HepG2 (cell line): ENCODE results near the gene MORN5. TPM values are rescaled to one million over a fixed set of nuclear protein-coding genes. Genes with fewer than 3 reads are reported as not detected.

Source experiments
- ARID4A ChIP-seq: sonication (generic); formaldehyde crosslinking; IDR thresholded peaks from 2 replicates; pipeline ENCODE4 v1.5.0; 2020; ENCODE audit warnings: mild to moderate bottlenecking, missing genetic modification reagents, borderline replicate concordance
- CEBPB ChIP-seq: IDR thresholded peaks from 2 replicates; pipeline ENCODE4 v1.6.1; 2011; ENCODE audit warnings: low read depth, low read length, improper control_type of control experiment, borderline replicate concordance
- DMAP1 ChIP-seq: IDR thresholded peaks from 2 replicates; pipeline ENCODE4 v1.6.1; 2016
- HBP1 ChIP-seq: IDR thresholded peaks from 2 replicates; pipeline ENCODE4 v1.6.1; 2016; ENCODE audit warnings: low read depth, control low read depth
- HDAC2 ChIP-seq: sonication (generic); formaldehyde crosslinking; IDR thresholded peaks from 2 replicates; pipeline ENCODE4 v1.4.0; 2020; ENCODE audit warnings: missing genetic modification reagents
- HNRNPL ChIP-seq: fragments of 200-400 bp; formaldehyde crosslinking; IDR thresholded peaks from 2 replicates; pipeline ENCODE4 v1.6.1; 2017; ENCODE audit warnings: mild to moderate bottlenecking, low read depth, low read length
- IKZF5 ChIP-seq: IDR thresholded peaks from 2 replicates; pipeline ENCODE4 v1.6.1; 2018; ENCODE audit warnings: missing genetic modification reagents, mild to moderate bottlenecking, missing compliant biosample characterization
- IRF2 ChIP-seq: IDR thresholded peaks from 2 replicates; pipeline ENCODE4 v1.6.1; 2018; ENCODE audit warnings: missing genetic modification reagents, missing compliant biosample characterization
- MED1 ChIP-seq: sonication (generic); formaldehyde crosslinking; IDR thresholded peaks from 2 replicates; pipeline ENCODE4 v1.4.0; 2020; ENCODE audit warnings: missing genetic modification reagents
- NFKBIZ ChIP-seq: IDR thresholded peaks from 2 replicates; pipeline ENCODE4 v1.6.1; 2018; ENCODE audit warnings: missing genetic modification reagents, missing compliant biosample characterization
- PCBP2 ChIP-seq: fragments of 200-400 bp; formaldehyde crosslinking; optimal IDR thresholded peaks from 2 replicates; pipeline ENCODE3; 2018; ENCODE audit warnings: low read length, low read depth; ENCODE audit not compliant: poor library complexity, severe bottlenecking
- RNF2 ChIP-seq: fragments of 450-650 bp; conservative IDR thresholded peaks from 2 replicates; pipeline ENCODE4 v1.6.1; 2016; ENCODE audit warnings: low read depth
- SP1 ChIP-seq, 2 experiments: fragments of 450-650 bp in 1 of 2; sonication (generic) in 1 of 2; formaldehyde crosslinking in 1 of 2; IDR thresholded peaks; 2 replicates each; pipeline versions ENCODE4 v1.4.0 to v1.6.1; 2016 to 2020; ENCODE audit warnings: missing genetic modification reagents in 1 of 2
- SP4 ChIP-seq: sonication (generic); formaldehyde crosslinking; IDR thresholded peaks from 2 replicates; pipeline ENCODE4 v1.8.1; 2023; ENCODE audit warnings: mild to moderate bottlenecking, missing genetic modification reagents
- TERF1 ChIP-seq: sonication (generic); formaldehyde crosslinking; IDR thresholded peaks from 2 replicates; pipeline ENCODE4 v1.8.0; 2022; ENCODE audit warnings: mild to moderate bottlenecking, missing genetic modification reagents, moderate library complexity
- TFDP2 ChIP-seq: sonication (generic); formaldehyde crosslinking; IDR thresholded peaks from 2 replicates; pipeline ENCODE4 v1.4.0; 2020; ENCODE audit warnings: missing genetic modification reagents
- ZNF639 ChIP-seq: conservative IDR thresholded peaks from 2 replicates; pipeline ENCODE4 v1.6.1; 2018; ENCODE audit warnings: missing genetic modification reagents
- ZSCAN9 ChIP-seq: IDR thresholded peaks from 2 replicates; pipeline ENCODE4 v1.6.1; 2016; ENCODE audit warnings: borderline replicate concordance
- polyA plus RNA-seq, 8 experiments: library from polyadenylated mRNA; depleted of rRNA in 3 of 8; stranded (reverse) in 7 of 8; unstranded in 1 of 8; fragments of >200 nt; fragmentation: Illumina TruSeq in 4 of 8; extraction: Trizol in 4 of 8; gene quantifications; 2 replicates each; pipeline versions ENCODE4 v1.2.1 to v1.2.3, GENCODE V29; 2011 to 2016; ENCODE audit warnings: low read depth in 4 of 8, missing spikeins in 1 of 8, mixed read lengths in 1 of 8; ENCODE audit not compliant: insufficient read depth in 1 of 8
- total RNA-seq, 5 experiments: library from RNA; depleted of rRNA; stranded (reverse); fragments of >200 nt; fragmentation: Illumina TruSeq; extraction: Trizol; gene quantifications; 2 replicates each; pipeline ENCODE4 v1.2.3, GENCODE V29; 2016; ENCODE audit warnings: low read depth in 1 of 5

The MORN5 gene
- total and polyA plus RNA-seq, 2 of the 13 experiments (the other 11 are each of a cell fraction or from before 2014, with no cell fraction given): not detected

- TF ChIP-seq IKZF5: peak; percentile 37; the same call in 1 of the 2 replicates
- no peak for TF ChIP-seq PCBP2
- TF ChIP-seq TFDP2 (CRISPR knock-in tag): no peak
- no peak for TF ChIP-seq NFKBIZ (CRISPR knock-in tag)
- peak; percentile 100 for TF ChIP-seq HNRNPL
- no peak for TF ChIP-seq IRF2 (CRISPR knock-in tag)
- TF ChIP-seq ARID4A (CRISPR knock-in tag): peak; percentile 17; the same call in 1 of the 2 replicates
- no peak for TF ChIP-seq DMAP1 (CRISPR knock-in tag)
- TF ChIP-seq SP1 (IDR thresholded peaks at IDR 0.05): no peak
- TF ChIP-seq SP1 (CRISPR knock-in tag; IDR thresholded peaks at IDR 0.05): no peak
- peak; percentile 92 for TF ChIP-seq HDAC2
- no peak for TF ChIP-seq CEBPB
- no peak for TF ChIP-seq ZSCAN9 (CRISPR knock-in tag)
- no peak for TF ChIP-seq HBP1
- TF ChIP-seq RNF2: no peak
- TF ChIP-seq SP4: no peak
- TF ChIP-seq MED1: peak; percentile 16; the same call in 1 of the 2 replicates
- TF ChIP-seq TERF1 (CRISPR knock-in tag): no peak
- no peak for TF ChIP-seq ZNF639
These were observed 31.1 kb downstream of the MORN5 start (continued) for GRCh38 chr9:122190597-122191381.
